B cell (primary cell): ENCODE results near the gene SLC52A3.

Experiments used
- EZH2 ChIP-seq: IDR thresholded peaks from 2 replicates; pipeline ENCODE4 v1.6.1; 2012; ENCODE audit warnings: borderline replicate concordance, low read depth, mild to moderate bottlenecking, moderate library complexity, low read length; ENCODE audit not compliant: insufficient read depth, poor library complexity, severe bottlenecking
- TF ChIP-seq, protein P1 (sequence below): fragments of 200-600 bp; IDR thresholded peaks from one replicate; pipeline ENCODE4 v1.8.0; 2022; ENCODE audit warnings: antibody characterized with exemption, mild to moderate bottlenecking

DNA sequence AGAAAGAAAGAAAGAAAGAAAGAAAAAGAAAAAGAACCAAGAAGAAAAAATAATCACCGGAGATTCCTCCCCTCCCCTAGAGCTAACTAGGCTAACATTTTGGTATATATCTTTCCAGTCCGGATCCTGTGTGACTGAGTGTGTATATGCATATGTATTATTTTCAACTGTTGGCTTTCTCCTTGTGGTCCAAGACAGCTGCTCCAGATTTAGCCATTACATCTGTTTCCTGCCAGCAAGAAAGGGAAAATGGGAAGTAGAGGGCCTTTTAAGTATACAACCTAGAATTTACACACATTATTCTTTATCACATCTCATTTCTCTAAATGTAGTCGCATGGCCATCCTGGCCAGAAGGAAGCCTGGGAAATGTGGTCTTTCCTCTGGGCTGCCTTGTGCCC is 15.2 kb downstream of the SLC52A3 start:
- TF ChIP-seq, protein P1, sequence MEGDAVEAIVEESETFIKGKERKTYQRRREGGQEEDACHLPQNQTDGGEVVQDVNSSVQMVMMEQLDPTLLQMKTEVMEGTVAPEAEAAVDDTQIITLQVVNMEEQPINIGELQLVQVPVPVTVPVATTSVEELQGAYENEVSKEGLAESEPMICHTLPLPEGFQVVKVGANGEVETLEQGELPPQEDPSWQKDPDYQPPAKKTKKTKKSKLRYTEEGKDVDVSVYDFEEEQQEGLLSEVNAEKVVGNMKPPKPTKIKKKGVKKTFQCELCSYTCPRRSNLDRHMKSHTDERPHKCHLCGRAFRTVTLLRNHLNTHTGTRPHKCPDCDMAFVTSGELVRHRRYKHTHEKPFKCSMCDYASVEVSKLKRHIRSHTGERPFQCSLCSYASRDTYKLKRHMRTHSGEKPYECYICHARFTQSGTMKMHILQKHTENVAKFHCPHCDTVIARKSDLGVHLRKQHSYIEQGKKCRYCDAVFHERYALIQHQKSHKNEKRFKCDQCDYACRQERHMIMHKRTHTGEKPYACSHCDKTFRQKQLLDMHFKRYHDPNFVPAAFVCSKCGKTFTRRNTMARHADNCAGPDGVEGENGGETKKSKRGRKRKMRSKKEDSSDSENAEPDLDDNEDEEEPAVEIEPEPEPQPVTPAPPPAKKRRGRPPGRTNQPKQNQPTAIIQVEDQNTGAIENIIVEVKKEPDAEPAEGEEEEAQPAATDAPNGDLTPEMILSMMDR = no peak
- no peak for TF ChIP-seq EZH2
